HG02970 (cell line): ENCODE data around the gene UCKL1.
A peak's percentile ranks its signal among the peaks of the same experiment; 100 is the strongest.
"Not testable (repeated sequence)": the region's sequence is repeated elsewhere in the genome, so short reads cannot be mapped to it uniquely, and the experiment has no call there.

Source experiments
- ATAC-seq: cut with Tn5 transposase; IDR thresholded peaks from one replicate; pipeline ENCODE4 v1.9.1; 2021; ENCODE audit warnings: mild to moderate bottlenecking, moderate library complexity, moderate number of reproducible peaks; ENCODE audit not compliant: unreplicated experiment, low FRiP score

Gene UCKL1

GRCh38 chr20:63960654-63961621 lies 4.7 kb upstream of the UCKL1 start:
- not testable (repeated sequence) for ATAC-seq

- no peak for ATAC-seq
These were observed 3.5 kb upstream of the UCKL1 start for GRCh38 chr20:63959699-63960075.

GRCh38 chr20:63958964-63959698 lies 2.9 kb upstream of the UCKL1 start:
- no peak for ATAC-seq

DNA sequence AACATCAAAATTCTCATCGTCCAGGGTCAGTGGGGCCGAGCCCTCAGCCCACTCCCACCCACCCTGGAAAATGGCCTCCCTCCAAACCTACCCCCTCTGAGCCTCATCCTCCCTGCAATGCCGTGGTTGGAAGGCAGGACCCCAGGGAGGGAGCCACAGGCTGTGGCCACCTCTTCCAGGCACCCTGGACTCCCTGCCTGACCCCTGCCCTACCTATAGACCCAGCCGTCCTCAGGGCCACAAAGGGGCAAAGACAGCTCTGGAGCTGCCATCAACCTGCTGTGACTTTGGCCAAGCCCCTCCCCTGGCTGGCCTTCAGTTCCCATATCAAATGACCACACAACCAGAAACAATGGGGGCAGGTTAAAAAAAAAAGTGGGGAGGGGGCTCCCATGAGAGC lies 2.3 kb upstream of the UCKL1 start:
- no peak for ATAC-seq

GRCh38 chr20:63957690-63958441 lies 1.6 kb upstream of the UCKL1 start:
- no peak for ATAC-seq

DNA sequence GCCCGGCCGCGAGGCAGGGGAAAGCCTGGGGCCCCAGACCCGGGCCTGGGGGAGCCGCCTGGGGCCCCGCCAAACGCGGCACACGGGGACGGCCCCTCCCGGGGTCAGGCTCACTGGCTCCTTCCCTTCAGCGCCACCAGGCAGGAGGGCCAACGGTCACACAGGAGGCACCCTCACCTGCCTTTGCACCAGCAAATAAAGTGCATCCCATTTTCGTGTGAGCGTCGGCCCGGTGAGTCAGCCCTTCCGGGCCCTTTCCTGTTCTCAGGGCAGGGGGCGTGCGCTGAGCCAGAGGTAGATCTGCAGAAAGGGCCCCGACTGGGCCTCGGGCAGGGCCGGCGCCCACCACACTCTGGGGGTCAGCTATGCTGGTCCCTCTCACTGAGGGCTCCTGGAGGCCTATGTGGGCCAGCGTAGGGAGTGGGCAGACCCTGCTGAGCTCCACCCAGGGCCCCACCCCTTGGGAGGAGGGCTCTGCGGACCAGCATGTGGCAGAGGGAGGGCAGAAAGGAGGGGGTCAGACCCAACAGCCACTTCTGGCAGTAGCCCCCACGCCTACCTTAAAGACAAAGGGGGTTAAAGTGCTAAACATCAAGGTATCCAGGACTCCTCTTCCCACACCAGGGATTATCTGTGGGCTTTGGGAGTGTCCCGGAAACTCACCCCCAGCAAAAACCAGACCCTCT lies 931 bp upstream of the UCKL1 start:
- ATAC-seq, result peak; percentile 10

GRCh38 chr20:63956664-63957003 lies 418 bp upstream of the UCKL1 start:
- ATAC-seq, result peak; percentile 15

DNA sequence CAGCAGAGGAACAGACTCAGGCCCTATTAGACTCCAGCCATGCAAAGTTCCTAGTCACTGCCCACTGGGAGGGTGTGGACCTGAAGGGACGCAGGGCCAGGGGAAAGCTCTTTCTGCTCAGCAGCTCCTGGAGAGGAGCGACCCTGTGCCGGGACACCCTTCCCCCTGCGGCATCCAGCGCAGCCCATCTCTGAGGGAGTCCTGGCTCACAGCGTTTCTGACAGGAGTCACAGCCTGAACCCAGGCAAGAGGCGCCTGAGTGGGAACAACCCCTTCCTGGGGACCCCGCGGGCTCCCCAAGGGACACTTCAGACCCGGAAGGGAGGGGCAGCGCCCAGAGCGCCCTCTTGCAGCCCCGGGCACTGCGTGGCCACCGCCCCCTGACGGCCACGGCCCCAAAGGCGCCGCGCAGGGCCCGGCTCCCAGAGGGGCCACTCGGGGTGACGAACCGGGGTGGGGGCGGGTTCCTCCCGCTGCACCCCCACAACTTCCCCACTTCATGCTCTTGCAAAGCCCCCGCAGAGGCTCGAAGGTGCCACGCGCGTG lies 862 bp downstream of the UCKL1 start:
- peak; percentile 13 for ATAC-seq

GRCh38 chr20:63953764-63954429 lies 2.3 kb downstream of the UCKL1 start:
- no peak for ATAC-seq

GRCh38 chr20:63952769-63953168 lies 3.4 kb downstream of the UCKL1 start:
- no peak for ATAC-seq

GRCh38 chr20:63952210-63952535 lies 4.0 kb downstream of the UCKL1 start:
- ATAC-seq, result no peak

DNA sequence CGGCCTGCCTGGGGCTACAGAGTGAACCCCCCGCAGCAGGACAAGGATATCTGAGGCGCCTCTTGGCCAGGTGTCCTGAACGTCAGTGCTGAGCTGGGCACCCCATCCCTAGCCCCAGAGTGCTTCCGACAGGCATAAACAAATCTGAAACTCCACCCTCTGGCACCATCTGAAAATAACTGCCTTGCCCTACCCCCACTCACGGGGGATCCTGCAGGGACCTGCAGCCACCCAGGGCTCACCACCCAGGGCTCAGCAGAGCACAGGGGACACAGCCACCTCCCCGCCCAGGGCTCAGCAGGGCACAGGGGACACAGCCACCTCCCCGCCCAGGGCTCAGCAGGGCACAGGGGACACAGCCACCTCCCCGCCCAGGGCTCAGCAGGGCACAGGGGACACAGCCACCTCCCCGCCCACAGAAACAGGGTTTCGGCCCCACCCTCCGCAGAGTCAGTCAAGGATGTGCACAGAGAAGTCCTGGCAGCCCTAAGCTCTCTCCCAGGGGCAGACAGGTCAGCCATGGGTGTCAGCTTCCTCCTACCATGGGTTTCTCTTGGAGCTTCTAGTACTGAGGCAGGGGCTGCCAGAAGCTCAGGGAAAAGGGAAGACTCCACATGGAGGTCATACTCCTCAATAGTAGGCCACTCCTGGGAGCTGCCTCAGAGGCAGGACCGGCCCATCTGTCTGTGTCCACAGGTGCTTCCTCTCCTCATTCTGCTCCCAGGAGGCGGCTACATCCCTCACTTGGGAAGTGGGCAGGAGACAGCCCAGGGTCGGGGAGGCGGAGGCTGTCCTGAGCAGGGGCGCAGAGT lies 4.6 kb downstream of the UCKL1 start:
- no peak for ATAC-seq

GRCh38 chr20:63950701-63951397 lies 5.4 kb downstream of the UCKL1 start:
- no peak for ATAC-seq

DNA sequence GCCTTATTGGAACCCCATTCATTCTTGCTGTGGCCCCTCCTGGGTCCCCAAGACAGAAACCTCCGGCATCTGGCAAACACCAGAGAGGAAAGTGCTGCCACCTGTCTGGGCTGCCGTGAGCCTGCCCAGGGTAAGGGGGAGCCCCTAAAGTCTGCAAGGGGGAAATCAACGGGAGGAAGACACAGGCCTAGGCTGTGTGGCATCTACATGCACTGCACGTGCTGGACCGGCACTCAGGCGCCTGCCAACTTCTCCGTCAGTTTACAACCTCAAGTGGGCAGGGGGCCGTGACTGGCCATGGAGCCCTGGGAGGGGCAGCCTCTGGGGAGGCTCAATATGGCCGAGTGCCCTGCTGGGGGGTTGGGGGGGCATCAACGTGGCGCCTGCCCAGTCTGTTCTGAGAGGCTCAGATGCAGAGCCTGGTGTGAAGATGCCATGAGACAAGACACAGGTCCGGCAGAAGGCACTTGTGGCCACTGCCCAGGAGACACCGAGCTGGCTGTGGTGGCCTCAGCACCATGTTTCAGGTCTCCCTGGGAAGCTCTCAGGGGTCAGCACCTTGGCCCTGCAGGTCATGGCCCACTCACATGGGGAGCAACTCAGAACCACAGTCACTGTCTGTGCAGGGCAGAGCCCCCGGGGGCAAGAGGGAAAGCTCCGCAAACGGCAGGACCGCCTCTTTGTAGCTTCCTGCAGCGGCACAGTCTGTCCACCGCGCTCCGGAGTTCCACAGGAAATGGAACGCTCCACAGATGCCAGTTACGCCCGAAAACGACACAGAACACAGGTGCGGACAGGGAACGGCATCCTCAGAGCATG lies 8.4 kb downstream of the UCKL1 start:
- ATAC-seq, result no peak

DNA sequence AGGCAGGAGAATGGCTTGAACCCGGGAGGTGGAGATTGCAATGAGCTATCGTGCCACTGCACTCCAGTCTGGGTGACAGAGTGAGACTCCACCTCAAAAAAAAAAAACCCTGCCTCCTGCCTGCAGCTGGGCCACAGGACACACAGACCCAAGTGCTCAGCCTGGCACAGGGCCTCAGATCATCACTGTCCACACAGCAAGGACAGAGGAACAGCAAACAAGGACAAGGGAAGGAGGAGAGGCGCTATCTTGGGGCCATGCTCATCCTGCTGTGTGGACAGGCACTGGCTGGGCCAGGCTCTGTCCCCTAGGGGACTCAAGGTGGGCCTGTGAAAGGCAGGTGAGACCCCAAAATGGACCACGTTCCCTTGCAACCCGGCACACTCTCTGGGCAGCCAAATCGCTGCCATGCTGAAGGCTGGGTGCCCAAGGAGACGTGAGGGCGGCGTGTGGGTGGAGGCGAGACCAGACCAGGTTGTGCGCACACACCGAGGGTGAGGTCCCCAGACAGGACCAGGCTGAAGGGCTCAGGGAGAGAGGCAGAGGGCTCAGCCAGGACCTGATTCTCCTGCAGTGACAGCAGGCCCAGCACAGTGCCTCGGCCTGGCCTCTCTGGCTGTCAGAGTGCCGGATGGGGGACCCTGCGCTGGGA lies 9.1 kb downstream of the UCKL1 start:
- no peak for ATAC-seq

- no peak for ATAC-seq
These were observed 10.0 kb downstream of the UCKL1 start for GRCh38 chr20:63945921-63946920.
